Skeletal muscle cell (primary cell): Measurements from ENCODE around the gene STRADA.

Source experiments
- DNase-seq: peaks from one replicate; pipeline ENCODE4 v3.0.0-alpha.2; 2010; ENCODE audit warnings: low read depth
- H3K4me3 ChIP-seq: 2 replicates; pipeline ENCODE4 v1.5.1; 2011; ENCODE audit warnings: low read depth, mild to moderate bottlenecking, control low read depth, low read length, moderate library complexity

The STRADA gene

DNA sequence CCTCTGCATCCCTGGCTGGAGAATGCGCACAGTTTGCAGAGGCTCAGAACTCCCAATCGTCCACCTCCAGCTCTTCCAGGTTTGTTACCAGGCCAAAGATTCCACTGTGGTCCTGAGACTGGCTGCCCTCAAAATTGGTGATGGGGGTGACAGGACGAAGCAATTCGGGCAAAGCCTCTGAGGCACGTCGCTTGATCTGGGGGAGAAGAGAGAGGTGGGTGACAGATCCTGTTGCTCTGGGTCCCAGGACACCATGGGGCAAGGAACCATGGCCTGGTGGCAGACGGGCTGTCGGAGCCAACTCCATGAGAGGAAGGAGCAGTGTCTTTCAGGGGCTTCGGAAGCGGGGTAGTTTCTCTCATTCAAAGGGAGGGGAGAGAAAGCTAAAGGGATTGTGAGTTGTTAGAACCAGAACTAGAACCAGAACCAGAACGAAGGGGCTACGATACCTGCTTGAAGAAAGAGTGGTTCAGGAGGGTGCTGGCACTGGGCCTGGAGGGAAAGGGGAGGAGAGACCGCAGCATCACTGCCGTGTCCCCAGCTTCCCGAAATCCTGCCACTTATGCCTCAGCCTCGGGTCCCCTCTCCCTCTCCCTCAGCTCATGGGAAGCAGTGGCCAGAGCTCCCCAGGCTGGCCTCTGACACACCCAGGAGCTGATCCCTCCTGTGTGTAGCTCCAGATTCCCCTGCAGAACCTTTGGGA lies 37.9 kb downstream of the STRADA start:
- DNase-seq, result no peak
- no peak overlapping the region for H3K4me3 ChIP-seq

DNA sequence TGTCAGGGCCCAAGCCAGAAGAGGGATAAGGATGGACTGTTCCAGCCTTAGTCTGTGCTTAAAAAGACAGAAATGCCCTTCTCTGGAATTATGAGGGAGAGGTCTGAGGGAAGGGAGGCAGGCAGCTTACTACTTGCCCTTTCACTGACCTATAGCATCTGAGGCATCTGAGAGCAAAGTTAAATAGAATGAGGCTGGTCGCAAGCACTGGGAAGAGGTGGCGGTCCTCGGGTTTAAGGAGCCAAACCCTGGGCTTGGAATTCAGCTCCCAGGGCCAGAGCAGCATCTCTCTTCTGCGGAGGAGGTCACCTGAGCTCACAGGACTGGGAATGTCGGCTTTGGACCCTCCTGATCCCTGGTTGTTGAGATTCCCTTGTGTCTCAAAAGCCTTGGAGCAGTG lies 38.6 kb downstream of the STRADA start:
- H3K4me3 ChIP-seq, result no peak overlapping the region
- no peak for DNase-seq

DNA sequence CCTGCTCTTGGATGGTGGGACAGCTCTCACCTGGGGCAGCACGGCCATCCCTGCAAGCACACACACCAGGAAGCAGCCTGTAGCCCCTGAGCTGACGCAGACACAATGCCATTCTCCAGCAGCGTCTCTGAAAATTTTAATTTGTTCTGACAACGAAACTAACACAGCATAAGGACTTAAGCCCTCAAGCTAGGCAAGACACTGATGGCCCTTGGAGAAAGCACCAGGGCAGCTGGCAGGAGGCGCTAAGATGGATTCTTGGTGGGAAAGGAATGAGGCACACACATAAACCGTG lies 38.9 kb downstream of the STRADA start:
- H3K4me3 ChIP-seq, result no peak overlapping the region
- DNase-seq, result no peak

DNA sequence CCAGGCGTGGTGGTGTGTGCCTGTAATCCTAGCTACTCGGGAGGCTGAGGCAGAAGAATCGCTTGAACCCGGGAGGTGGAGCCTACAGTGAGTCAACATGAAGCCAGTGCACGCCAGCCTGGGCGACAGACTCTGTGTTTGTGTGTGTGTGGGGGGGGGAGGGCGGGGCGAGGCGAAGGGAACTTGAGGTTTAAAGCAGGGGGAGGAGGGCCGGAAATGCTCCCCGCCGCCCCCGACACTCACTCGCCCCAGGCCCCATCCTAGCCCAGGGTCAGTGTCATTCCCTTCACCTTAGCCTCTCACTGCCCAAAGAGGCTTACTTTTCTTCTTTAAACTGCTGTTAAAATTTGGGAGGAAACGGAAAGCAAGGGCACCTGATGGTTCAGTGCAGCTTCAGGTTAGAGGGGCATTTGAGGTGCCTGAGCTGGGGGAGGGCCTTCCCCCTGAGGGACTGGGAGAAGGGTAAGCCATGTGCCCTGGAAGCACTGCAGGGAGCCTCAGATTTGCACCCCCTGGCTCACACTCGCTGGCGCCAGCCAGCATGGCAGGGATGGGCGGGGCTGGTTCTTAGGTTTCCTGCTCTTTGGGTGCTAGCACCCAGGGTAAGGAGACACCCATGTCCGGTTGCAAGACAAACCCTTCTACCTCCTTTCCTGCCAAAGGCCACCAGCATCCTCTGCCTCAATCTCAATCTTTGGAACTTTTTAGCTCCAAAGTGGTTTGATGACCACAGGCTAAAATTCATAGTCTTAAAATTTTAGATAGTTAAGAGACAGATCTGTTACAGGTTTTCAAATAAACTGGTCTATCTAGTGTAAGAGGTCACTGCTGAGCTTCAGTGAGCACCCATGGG lies 39.5 kb downstream of the STRADA start:
- no peak overlapping the region for H3K4me3 ChIP-seq
- DNase-seq, result no peak

DNA sequence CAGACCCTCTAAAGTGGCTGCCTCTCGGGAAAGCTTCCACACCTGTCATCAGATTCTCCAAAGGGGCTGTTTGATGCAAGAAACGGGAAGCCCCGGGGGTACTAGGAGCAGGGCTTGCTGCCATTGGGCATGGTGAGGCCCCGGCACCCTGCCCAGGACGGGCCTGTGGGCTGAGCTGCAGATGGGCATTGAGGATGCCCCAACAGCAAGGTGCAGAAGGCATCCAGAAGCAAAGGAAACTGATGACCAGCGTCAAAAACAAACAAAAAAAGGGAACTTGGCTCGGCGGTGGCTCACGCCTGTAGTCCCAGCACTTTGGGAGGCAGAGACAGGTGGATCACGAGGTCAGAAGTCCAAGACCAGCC lies 40.2 kb downstream of the STRADA start:
- H3K4me3 ChIP-seq, result peak overlapping the region; percentile 36
- DNase-seq, result no peak

DNA sequence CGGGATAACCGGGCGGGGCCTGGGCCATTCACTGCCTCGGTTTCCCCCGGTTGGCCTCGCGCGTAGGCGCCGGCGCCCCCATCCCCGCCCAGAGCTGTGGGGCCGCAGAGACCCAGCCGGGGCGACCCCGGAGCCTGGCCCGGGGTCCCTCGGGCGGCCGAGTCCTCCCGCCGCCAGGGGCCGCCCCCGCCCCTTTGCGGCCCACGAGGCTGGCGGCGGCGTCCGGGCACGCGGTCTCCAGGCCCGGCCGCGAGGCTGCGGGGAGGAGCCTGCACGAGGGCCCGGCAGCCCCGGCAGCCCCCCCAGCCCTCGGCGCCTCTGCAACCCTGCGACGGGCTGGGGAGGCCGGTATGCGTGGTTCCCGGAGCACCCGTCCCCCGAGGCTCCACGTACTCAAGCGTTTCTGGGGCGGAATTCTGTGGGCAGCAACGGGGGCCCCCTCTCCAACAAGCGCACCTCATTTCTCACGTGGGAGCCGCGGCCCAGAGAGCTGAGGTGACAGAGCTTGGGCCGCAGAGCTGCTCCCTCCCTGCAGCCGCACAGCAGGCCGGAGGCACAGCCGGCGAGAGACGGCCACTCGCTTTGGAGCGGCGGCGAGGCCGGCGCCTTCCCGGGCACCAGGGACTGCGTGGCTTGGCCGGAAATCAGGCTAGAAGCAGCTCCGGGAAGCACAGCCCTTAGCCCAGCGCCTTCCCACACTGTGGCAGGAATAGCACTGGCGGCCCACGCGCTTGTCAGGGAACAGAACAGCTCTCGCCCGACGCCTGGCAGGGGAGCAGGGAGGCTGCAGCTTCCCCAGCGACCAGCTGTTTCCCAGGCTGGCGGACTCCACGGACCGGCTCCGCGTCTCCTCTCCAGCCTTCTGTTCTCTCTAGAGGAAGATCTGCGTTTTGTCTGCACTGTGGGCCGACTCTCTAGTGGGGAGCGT lies 40.8 kb downstream of the STRADA start:
- peak; percentile 25 for DNase-seq
- H3K4me3 ChIP-seq, result peak overlapping the region; percentile 53

DNA sequence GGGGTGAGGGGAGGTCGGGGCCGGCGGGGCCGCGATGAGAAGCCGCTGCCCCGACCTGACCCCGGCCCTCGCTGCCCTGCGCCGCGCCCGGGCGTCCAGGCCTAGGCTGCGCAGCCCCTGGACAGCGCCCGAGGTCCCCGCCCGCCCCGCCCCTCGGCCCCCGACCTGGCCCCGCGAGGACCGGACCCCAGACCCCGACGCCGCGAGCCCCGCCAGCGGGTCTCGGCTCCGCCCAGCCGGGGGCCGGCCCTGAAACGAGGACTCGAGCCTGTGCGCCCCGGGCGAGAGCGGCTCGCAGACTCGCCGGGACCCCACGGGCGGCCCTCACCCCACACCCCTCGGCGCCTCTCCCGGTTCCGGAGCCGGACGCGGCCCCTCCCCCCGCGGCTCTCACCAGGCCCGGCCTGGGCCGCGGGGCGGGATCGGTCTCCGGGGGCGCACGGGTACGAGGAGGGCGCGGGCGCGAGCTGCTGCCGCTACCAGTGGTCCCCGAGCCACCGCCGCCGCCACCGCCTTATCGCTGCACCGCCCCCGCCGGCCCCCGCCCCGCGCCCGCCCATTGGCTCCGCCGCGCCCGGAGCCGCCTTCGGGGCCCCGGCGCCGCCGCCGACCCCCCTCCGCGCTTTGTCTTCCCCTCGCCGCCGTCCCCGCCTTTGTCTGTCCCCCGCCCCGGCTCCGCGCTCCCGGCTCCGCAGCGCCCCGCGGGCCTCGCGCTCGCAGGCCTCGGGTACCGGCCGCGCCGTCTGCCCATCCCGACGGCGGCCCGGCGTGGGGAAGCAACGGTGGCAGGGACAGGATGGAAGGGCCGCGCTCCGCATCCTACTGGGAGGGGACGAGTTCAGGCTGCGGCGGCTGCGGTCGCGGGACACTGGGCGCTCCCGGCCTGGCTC lies 41.7 kb downstream of the STRADA start, which contains the start of gene LIMD2:
Gene LIMD2 (minus strand): TSS at position 488 of the 890 bp plus-strand sequence. CDS start 827 bp downstream, outside the sequence.
- no peak for DNase-seq
- H3K4me3 ChIP-seq, result peak within 1 kb of the TSS; percentile 53

DNA sequence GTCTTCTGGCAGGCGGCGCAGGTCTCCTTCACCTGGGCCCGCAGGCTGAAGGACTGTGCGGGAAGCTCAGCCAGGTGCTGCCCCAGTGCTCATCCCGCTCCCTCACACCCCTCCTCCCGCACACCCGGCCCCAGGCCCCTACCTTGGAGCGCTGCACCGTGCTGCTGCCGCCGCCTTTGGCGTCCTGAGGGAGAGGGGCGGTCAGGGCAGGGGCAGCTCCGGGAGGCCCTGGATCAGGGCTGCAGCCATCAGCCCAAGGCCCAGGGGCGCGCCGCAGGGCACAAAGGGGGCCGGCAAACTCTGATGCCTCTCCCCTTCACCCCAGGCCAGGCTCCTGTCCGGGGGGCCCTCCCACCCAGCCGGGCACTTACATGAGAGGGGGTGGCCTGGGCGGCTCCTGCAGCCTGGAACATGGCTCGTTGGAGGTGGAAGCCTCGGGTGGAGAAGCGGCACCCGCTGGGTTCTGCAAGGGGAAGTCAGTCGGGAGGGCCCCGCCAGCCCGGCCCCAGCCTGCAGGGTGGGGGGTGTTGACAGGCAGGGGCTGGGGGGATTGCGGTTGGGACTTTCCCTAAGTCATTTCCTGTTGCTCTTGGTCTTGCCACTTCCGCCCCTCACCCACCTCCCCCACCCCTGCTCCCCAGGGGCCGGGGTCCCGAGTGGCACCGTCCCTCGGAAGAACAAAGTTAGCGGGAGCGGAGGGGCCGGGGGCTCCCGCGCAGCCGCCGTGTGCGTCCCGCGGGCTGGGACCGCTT lies 42.5 kb downstream of the STRADA start:
- DNase-seq, result no peak
- H3K4me3 ChIP-seq, result peak overlapping the region; percentile 53

DNA sequence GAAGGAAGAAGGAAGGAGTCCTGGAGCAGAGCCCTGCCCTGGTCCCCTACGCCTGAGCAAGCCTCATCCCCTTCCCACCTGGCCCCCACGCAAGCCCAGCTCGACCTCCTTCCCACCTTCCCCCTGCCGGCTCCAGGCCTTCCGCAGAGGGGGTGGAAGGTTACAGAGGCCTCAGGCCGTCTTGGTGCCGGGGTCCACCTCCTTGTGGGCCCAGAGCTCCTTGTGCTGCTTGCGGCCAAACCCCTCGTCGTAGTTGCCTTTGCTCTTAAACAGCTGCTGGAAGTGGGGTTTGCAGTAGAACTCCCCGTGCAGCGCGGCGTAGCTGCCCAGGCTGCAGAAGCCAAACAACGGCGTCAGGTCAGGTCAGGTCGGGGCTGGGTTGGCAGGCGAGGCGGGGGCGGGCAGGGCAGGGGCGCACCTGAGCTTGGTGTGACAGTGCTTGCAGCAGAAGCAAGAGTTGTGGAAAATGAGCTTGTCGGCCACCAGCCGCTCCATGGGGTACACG lies 43.2 kb downstream of the STRADA start:
- DNase-seq, result no peak
- H3K4me3 ChIP-seq, result peak overlapping the region; percentile 53

DNA sequence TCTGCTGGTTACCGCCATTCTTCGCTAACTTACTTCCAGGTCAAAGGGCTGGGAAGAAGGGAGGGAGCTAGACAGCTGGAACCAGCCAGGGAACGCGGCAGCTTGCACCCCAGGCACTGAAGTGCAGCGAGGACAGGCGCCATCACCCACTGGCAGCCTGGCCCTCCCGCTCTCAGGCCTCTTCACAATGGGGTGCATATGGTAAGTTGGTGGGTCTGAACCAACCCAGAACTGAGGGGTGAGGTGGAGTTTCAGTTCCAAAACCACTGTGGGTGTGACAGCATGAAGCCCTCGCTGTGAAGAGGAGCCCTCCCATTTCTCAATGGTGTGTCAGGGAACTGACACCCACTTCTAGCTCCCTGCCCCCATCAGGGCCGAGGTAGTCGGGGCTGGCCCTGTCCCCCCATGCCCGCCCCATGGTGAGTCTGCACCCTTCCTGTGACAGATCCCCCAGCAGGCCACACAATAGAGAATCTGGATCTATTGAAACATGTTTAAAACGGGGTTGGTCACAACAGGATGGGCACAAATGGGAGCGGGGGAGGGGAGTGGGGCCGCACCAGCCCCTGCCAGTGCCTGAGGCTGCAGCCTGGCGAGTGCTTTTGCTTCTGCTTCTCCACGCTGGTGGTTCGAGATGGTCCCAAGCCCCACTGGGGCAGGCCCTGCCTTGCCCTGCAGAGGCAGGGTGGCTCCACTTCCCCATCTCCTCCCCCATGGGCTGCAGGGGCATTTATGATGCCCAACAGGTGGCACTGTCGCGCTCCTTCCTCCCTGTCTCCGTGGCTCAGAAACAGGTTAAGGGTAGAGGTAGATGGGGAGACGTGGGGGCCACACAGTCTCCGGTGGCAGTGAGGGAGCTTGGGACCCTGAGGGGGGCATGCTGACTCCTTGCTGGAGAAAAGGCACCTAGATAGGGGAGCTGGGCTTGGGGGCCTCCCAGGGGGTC lies 44.0 kb downstream of the STRADA start:
- no peak for DNase-seq
- no peak overlapping the region for H3K4me3 ChIP-seq

DNA sequence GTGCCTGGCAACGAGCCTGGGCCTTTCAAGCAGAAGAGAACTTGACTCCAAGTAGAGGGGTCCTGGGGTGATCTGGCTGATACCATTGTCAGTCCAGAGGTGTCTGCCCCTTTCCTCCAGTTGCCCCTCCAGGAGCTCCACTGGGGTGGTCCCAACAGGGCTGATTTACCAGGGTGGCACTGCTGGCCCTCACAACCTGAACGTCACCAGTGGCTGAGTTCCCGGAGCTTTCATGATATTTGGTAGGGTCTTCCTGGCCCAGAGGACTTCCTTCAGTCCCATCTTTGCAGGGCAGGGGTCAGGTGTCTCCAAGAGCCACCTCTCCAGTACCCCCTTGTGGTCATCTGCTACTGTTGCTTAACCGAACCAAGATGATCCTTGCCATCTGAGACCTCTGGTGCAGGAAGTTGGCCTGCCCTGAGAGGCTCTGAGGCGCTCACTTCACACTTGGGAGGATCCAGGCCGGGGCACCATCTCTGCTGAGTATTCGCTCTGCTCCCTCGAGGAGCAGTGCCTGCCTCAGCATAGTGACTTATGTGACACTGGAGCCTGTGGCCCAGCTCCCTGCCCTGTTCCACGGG lies 45.1 kb downstream of the STRADA start:
- no peak overlapping the region for H3K4me3 ChIP-seq
- DNase-seq, result no peak

DNA sequence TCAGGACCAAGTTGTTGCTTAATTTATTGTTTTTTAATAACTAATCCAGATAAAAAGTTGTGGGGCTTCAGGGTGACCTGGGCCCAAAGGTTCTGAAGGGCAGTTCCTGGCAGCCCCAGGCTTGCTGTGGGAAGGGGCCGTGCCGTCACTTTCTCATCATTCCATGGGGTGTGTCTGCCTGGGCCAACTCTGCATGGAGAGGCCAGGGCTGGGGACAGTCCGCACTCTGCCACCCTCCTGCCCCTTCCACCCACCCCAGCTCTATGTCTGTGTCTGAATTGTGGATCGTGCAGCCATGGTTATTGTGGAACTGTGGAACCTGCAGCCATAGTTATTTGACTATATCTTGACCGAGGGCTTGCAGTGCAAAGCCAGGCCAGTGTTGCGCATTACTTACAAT lies 45.7 kb downstream of the STRADA start:
- no peak for DNase-seq
- H3K4me3 ChIP-seq, result no peak overlapping the region

DNA sequence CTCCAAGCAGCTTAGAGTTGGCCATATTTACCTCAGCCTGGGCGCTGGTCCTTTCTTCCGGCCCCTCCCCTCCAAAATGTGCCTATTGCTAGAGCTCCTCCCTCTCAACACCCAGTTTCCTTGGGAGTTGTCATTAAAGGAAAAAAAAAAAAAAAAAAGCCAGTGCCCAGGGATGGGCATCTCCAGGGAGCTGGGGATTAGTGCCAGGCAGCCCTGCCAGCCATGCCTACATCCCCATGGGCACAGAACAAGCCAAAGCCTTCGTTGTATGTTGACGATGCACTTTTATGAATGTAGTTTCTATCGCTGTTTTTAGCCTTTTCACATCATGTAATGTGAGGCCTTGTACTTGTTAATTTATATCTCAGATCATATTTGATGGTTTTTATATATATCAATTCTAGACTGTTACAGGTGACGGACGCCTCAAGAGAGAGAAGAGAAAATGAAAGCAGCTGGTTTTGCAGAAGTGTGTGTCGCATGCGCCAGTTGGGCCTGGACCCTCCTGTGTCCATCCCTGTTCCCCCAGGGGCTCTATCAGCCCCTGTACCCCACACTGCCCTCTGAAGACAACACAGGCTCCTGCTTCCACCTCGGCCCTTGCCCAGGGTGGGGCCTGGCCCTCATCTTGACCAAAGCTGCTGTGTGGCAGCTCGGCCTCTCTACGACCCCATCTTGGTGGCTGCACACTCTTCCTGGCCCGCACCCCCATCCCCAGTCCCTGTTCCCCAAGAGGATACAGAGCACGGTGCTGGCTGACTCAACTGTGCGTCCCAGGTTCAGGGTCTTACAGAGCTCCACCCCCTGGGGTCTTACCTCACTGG lies 46.4 kb downstream of the STRADA start:
- no peak for DNase-seq
- no peak overlapping the region for H3K4me3 ChIP-seq

DNA sequence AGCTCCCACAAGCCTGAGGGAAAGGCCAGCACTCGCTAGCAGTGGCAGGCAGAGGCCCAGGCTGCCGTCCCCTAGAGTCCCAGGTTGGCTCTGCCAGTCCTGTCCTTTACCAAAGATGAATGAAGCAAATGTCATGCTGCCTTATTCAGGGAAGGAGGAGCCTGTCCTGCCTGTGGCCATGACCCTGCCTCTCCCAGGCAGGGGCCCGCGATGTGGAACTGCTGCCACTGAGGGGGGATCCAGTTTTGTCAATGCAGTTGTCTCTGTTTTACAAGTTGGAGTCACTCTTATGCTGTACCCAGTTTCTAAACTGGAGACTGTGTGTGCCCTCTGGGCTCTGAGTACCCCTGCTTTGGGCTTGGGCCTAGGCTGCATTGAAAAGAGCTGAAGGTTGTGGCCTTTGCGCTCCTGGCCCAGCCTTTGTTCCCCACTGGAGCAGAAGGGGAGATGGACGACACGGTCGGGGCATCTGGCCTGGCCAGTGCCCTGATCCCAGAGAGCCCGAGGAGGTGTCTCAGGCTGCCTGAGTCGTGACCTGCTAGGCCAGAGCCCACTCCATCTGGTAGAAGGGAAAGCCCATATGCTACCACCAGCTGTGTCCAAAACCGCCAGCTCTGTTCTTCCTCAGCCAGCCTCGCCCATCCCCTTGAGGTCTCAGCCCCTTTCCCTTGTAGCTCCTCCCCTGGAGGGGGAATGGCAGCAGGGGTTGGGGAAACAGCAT lies 47.2 kb downstream of the STRADA start:
- no peak for DNase-seq
- no peak overlapping the region for H3K4me3 ChIP-seq

DNA sequence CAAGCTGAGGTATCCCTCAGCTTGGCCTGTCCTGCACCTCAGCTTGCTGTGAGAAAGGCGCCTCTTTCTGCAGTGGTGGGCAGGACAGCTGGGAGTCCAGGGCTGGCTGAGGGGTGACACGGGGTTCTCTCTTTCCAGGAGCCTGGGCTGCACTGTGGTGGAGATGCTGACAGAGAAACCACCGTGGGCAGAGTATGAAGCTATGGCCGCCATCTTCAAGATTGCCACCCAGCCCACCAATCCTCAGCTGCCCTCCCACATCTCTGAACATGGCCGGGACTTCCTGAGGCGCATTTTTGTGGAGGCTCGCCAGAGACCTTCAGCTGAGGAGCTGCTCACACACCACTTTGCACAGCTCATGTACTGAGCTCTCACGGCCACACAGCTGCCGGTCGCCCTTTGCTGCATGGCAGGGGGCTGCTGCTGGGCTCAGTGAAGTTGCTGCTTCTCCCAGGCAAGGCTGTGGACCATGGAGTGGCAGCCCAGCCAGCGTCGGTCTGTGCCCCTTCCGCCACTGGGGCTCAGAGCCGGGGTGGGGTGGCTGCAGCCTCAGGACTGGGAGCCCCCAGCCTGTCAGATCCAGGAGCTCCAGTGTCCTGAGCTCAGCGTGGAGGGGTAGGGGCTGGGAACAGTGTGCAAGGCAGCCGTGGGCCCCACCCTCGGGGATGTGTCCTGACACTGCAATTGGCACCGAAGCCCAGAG lies 48.0 kb downstream of the STRADA start:
- DNase-seq, result no peak
- H3K4me3 ChIP-seq, result no peak overlapping the region
